Omental fat pad (tissue), 4 donors: ENCODE measurements around the gene CNTN4. TPM values are rescaled to one million over a fixed set of nuclear protein-coding genes. Genes with fewer than 3 reads are reported as not detected.

ENCODE experiments used
- ATAC-seq: fragments of 150-250 bp; one replicate; pipeline ENCODE4 v1.9.1; 2016; ENCODE audit warnings: mild to moderate bottlenecking, moderate library complexity; ENCODE audit not compliant: low FRiP score
- DNase-seq: peaks from one replicate; pipeline ENCODE4 v3.0.0-alpha.2; 2019; ENCODE audit warnings: low spot score
- total RNA-seq, 4 donors: library from RNA; depleted of rRNA; stranded (reverse); fragments of >200 nt; gene quantifications; one replicate each; pipeline ENCODE4 v1.1.0, GENCODE V29; 2016
- TF ChIP-seq, protein P1 (sequence below), 3 donors: fragments of 450-650 bp; IDR thresholded peaks; one replicate each; pipeline ENCODE4 v1.5.1; 2016 to 2017; ENCODE audit warnings: antibody characterized with exemption in 3 of 3, mild to moderate bottlenecking in 3 of 3, moderate library complexity in 2 of 3

Gene CNTN4
- total RNA-seq, 4 donors from 2014 or later, result 2.6 to 9.5 (median 7.2) TPM

DNA sequence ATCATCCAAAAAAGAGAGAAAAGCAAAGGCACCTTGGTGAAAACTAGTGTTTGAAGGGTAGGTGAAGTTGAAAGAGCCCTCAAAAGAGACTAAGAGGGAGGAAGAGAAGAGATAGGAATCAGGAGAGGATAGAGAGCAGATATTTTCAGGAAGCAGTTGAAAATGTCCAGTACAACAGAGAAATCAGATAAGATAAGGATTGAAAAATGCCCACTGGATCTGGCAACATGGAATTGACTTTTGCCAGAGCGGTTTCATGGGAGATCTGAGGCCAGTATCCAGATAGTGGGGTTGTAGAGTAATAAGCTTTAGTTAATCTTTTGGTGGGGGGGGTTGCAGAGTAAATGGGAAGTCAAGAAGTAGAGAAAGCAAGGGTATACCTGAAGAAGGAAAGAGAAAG lies 674.1 kb downstream of the CNTN4 start:
- no peak for ATAC-seq
- TF ChIP-seq, protein P1, sequence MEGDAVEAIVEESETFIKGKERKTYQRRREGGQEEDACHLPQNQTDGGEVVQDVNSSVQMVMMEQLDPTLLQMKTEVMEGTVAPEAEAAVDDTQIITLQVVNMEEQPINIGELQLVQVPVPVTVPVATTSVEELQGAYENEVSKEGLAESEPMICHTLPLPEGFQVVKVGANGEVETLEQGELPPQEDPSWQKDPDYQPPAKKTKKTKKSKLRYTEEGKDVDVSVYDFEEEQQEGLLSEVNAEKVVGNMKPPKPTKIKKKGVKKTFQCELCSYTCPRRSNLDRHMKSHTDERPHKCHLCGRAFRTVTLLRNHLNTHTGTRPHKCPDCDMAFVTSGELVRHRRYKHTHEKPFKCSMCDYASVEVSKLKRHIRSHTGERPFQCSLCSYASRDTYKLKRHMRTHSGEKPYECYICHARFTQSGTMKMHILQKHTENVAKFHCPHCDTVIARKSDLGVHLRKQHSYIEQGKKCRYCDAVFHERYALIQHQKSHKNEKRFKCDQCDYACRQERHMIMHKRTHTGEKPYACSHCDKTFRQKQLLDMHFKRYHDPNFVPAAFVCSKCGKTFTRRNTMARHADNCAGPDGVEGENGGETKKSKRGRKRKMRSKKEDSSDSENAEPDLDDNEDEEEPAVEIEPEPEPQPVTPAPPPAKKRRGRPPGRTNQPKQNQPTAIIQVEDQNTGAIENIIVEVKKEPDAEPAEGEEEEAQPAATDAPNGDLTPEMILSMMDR (IDR thresholded peaks at IDR 0.05), result no peak
- no peak for DNase-seq

DNA sequence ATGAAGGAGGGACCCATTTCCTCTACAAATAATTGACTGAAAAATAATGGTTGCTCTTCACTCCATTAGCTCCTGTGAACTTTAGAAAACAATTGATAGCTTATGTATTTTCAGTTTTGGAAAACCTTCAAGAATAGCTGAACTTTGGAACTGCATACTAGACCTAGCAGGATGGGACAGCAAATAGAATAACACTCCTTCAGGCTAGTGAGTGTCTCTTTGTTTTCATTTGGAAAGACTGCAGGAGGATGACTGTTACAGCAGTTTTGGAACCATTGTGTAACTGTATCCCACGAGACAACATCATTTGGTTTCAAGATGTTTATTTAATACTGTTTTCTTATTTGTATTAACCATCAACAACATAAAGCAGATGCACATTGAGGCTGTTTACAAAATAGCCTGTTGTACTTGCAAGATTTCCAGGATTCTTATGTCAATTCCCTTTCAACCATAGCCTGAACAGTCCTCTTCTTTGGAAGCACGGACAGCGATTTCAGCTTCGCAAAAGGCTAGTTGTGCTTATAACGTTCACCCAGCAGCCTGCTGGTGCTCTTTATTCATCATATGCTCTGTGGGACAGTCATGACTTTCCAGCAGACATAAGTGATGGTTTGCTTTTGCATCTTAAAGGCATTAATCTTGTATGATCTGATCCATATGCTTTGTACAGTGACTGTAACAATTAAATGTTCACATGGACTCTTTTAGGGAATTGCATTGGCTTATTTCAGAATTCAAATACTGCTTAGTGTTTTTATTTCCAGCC lies 676.0 kb downstream of the CNTN4 start:
- TF ChIP-seq, protein P1 (IDR thresholded peaks at IDR 0.05), result no peak
- DNase-seq (no peak), ATAC-seq (no peak)

DNA sequence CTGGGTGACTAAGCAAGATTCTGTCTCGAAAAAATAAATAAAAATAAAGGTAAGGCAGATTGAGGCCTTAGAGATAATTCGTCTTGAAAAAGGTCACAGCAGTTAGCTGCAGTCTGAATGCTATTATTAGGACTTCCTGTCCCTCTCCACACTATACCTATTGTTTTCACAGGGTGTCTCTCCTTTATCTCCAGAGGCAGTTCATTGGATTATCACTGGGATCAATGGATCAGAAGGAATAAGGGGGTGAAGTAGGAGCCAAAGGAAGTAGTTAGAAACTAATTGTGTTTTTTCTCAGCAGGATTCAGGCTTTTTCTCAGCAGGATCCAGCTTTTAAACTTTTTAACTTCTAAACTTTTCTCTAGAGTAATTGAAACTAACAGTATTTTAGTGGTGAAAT lies 684.6 kb downstream of the CNTN4 start:
- TF ChIP-seq, protein P1 (IDR thresholded peaks at IDR 0.05), result no peak
- ATAC-seq (no peak), DNase-seq (no peak)

DNA sequence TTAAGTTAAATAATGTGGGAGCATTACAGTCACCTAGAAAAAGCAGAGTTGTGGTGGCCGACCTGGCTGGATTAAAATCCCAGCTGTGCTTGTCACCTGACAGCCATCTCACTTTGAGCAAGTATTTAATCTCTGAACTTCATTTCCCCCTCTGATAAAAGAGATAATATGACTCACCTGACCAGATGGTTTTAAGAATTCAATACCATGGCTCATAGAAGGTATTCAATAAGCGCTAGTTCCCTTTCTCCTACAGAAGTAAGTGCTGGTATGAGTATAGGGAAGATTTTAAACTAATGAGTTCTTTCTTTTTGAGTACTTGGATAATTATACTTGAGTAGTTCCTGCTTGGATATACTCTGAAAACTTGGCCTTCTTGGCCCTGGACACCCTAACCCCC lies 686.0 kb downstream of the CNTN4 start:
- DNase-seq, result no peak
- ATAC-seq, result no peak
- TF ChIP-seq, protein P1 (IDR thresholded peaks at IDR 0.05), result no peak

DNA sequence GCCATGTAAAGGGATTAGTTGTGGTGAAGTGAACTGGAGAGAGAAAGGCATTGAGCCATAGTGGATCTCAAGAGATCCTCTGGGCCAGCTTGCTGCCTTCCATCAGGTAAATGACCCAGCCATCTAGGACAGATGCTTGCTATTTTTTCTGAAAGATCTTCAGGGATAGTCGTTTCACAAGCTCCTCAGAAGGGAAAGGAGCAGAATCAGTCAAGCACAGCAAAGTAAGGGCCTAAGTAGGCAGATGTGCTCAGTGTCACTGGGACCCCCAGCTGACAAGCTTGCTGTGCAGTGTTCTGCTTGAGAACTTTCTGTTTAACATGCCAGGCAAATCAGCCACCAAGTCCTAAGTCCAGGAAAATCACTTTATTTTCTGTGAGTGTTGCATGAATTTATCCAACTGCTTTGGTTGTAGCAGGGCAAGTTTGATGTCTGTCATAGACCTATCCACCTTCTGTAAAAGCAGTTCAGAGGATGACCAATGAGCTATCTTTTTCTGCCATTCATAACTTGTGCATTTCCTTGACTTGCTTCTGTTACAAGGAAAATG lies 691.7 kb downstream of the CNTN4 start:
- ATAC-seq, result no peak
- no peak for DNase-seq
- TF ChIP-seq, protein P1 (IDR thresholded peaks at IDR 0.05), result no peak

DNA sequence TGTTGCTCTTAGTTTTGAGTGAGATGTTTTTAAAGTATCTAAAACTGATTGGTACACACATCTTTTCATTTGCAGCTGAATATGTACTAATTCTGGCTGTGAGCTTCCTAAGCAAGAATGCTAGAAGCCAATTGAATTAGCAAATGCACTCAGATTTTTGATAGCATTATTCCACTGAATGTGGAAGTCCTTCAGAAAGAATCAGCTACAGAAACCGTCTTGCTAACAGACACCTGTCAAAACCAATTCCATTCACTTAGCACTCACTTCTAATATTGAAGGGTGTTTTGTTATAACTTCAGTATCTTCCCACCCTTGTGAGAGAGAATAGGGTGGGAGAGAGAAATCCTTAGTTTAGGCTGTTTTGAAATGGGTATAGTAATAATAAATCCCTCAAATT lies 693.8 kb downstream of the CNTN4 start:
- DNase-seq (no peak), ATAC-seq (no peak)
- TF ChIP-seq, protein P1 (IDR thresholded peaks at IDR 0.05), result no peak

DNA sequence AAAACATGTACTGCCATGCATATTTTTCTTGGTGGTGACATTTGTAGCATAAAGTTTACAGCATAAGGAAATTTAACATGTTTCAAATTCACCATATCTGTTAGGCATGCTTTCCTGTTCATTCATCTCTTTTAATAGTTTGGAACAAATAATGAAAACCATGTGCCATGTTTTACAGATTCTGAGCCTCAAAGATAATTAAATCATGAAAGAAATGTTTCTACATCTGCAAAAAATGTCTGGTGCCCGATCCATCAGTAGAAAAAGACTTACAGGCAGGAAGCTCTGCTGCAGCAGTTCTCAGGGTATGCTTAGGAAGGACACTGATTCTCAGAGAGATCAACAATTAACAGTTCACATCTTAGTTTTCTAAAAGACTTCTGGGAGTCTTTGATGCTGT lies 695.3 kb downstream of the CNTN4 start:
- DNase-seq (no peak), ATAC-seq (no peak)
- TF ChIP-seq, protein P1 (IDR thresholded peaks at IDR 0.05), result no peak
